Activated T-cell treated with anti-CD3 and anti-CD28 coated beads, Interleukin-2, amount 50 U/mL, for 24 hours (primary cell): ENCODE results near the gene RELCH.
"Not testable (repeated sequence)": the region's sequence is repeated elsewhere in the genome, so short reads cannot be mapped to it uniquely, and the experiment has no call there.

Experiments used
- DNase-seq: peaks from one replicate; pipeline ENCODE4 v3.0.0-alpha.2; 2020
- H3K27ac Mint-ChIP-seq: 2 replicates; pipeline ENCODE4 v1.8.0; 2020; ENCODE audit warnings: mild to moderate bottlenecking, mixed read lengths
- H3K27me3 Mint-ChIP-seq: 2 replicates; pipeline ENCODE4 v1.8.0; 2020; ENCODE audit warnings: mixed read lengths
- H3K36me3 Mint-ChIP-seq: 2 replicates; pipeline ENCODE4 v1.8.0; 2020; ENCODE audit warnings: low read depth, mixed read lengths
- H3K4me1 Mint-ChIP-seq: 2 replicates; pipeline ENCODE4 v1.8.0; 2020; ENCODE audit warnings: low read depth, mixed read lengths
- H3K4me3 Mint-ChIP-seq: 2 replicates; pipeline ENCODE4 v1.8.0; 2020; ENCODE audit warnings: mild to moderate bottlenecking, moderate library complexity, mixed read lengths
- H3K9me3 Mint-ChIP-seq: 2 replicates; pipeline ENCODE4 v1.8.0; 2020; ENCODE audit warnings: mixed read lengths

Gene RELCH, protein sequence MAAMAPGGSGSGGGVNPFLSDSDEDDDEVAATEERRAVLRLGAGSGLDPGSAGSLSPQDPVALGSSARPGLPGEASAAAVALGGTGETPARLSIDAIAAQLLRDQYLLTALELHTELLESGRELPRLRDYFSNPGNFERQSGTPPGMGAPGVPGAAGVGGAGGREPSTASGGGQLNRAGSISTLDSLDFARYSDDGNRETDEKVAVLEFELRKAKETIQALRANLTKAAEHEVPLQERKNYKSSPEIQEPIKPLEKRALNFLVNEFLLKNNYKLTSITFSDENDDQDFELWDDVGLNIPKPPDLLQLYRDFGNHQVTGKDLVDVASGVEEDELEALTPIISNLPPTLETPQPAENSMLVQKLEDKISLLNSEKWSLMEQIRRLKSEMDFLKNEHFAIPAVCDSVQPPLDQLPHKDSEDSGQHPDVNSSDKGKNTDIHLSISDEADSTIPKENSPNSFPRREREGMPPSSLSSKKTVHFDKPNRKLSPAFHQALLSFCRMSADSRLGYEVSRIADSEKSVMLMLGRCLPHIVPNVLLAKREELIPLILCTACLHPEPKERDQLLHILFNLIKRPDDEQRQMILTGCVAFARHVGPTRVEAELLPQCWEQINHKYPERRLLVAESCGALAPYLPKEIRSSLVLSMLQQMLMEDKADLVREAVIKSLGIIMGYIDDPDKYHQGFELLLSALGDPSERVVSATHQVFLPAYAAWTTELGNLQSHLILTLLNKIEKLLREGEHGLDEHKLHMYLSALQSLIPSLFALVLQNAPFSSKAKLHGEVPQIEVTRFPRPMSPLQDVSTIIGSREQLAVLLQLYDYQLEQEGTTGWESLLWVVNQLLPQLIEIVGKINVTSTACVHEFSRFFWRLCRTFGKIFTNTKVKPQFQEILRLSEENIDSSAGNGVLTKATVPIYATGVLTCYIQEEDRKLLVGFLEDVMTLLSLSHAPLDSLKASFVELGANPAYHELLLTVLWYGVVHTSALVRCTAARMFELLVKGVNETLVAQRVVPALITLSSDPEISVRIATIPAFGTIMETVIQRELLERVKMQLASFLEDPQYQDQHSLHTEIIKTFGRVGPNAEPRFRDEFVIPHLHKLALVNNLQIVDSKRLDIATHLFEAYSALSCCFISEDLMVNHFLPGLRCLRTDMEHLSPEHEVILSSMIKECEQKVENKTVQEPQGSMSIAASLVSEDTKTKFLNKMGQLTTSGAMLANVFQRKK

DNA sequence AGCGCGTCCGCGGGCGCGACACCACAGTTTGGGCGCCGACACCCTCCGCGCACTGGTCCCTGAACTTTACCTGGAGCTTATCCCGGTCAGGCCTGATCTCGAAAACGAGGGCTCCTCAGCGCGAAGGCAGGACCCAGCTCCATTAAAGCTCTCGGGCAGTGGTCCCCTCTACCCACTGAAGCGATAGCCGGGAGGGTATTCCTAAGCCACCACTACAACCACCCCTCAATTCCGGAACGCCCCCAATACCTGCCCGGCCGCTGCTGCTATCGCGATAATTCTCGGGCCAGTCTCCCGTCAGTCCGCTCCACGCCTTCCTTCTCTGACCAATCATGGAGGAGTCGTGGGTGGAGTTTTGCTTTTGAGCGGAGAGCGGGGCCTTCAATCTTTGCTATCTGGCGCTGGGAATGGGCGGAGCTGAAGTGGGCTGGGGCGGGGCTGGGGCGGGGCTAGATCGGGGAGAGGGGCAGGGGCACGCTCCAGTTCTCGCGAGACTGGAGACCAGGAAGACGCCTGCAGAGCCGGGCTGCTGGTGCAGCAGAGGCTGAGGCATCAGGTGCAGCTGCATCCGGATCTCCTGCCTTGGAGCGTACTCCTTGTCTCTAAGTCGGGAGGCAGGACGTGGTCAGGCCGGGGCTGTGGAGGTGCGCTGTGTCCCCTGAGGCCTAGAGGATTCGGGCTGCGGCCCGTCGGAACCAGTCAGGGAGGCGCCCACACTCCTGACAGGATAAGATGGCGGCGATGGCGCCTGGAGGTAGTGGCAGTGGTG lies at the start of gene RELCH, which contains the start of gene PIGN:
Gene RELCH (plus strand): TSS at position 482 of the 769 bp plus-strand sequence. CDS start 251 bp downstream, at position 733.
Gene PIGN (minus strand): TSS at position 283 of the 769 bp plus-strand sequence. CDS start 25,703 bp downstream, outside the sequence.
- peak within 1 kb of the TSS; percentile 99 for H3K27ac Mint-ChIP-seq
- no peaks in the 10 kb centered on the region for H3K27me3 Mint-ChIP-seq
- H3K9me3 Mint-ChIP-seq: no peaks in the 10 kb centered on the region
- peaks cover 57% of the 10 kb centered on the region for H3K4me1 Mint-ChIP-seq
- peaks cover 52% of the 10 kb centered on the region for H3K36me3 Mint-ChIP-seq
- peak within 1 kb of the TSS; percentile 100 for H3K4me3 Mint-ChIP-seq
- DNase-seq: peak; percentile 92

DNA sequence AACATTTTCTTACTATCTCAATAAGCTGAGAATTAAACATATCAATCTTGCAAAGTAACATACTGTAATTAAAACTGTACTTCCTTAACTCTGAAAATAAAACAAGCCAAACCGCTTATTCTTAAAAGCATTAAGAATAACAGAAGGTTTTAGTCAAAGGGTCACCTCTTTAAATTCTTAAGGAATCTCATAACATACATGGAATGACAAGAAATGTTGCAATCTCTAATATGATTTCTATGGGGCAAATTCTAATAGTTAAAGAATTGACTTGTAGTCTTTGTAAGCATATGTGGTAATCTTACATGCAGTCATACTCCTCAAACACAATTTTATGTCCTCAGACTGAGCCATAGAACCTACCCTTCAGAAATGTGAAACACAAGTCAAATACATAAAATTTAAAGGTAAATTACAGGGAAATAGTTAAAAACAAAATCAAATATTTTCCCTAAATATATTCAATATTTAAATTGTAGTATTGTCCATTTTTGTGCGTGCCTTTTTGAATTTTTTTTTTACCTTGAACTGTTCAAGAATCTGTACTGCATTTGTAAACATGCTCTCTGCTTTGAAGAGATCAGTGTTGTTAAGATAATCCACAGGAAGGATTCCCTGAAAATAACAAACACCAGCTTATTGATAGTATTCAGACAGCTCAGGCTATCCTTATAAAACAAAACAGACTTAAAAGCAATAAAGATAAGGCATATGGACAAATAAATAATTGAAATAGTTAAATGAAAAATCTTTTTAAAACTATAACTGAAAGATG lies 48.4 kb upstream of the RELCH start:
- no peak overlapping the region for H3K27ac Mint-ChIP-seq
- H3K27me3 Mint-ChIP-seq: no peaks in the 10 kb centered on the region
- no peak overlapping the region for H3K4me3 Mint-ChIP-seq

DNA sequence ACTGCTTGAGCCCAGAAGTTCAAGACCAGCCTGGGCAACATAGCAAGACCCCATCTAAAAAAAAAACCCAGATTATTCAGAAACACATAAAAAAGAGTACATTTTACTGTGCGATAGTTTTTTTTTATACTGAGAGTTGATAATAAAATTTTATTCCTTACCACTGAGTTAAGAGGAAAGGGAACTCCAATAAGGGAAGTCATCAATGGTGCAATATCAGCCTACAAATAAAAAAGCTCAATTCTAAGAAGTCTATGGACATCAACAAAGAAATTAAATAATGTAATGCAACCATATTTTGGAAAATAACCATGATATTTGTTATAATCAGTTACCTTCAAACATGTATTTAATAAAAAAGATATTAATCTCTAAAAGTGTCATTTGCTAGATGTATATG lies 46.8 kb upstream of the RELCH start:
- Mint-ChIP-seq H3K27ac (no peak overlapping the region), H3K27me3 (no peaks in the 10 kb centered on the region)

More for the DNA sequence above, 48.4 kb upstream of the RELCH start:
- no peaks in the 10 kb centered on the region for H3K4me1 Mint-ChIP-seq
- H3K36me3 Mint-ChIP-seq: peaks cover 32% of the 10 kb centered on the region
- no peaks in the 10 kb centered on the region for H3K9me3 Mint-ChIP-seq
- DNase-seq: no peak

DNA sequence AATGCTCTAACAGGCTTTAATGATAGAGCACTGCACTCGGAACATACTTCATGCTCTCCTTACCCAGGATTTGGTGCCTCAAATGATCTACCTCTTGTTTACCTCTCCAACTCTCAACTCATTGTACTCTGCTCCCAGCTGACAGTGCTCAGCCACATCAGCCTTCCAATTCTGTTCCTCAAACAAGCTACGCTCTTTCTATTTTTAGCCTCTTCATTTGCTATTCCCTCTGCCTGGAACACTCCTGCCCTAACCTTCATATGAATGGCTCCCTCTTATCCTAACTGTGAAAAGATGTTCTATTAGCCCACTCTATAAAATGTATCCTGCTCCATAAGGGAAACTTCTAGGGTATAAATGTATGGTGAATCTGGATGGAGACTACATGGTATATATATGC lies 42.7 kb upstream of the RELCH start:
- H3K4me1 Mint-ChIP-seq: no peaks in the 10 kb centered on the region
- H3K36me3 Mint-ChIP-seq: peaks cover 33% of the 10 kb centered on the region
- no peaks in the 10 kb centered on the region for H3K9me3 Mint-ChIP-seq
- no peak overlapping the region for H3K27ac Mint-ChIP-seq
- H3K4me3 Mint-ChIP-seq: no peak overlapping the region
- DNase-seq: no peak
- H3K27me3 Mint-ChIP-seq: no peaks in the 10 kb centered on the region

More for the DNA sequence above, 46.8 kb upstream of the RELCH start:
- DNase-seq: no peak
- no peaks in the 10 kb centered on the region for H3K9me3 Mint-ChIP-seq
- H3K4me3 Mint-ChIP-seq: no peak overlapping the region
- H3K4me1 Mint-ChIP-seq: no peaks in the 10 kb centered on the region
- H3K36me3 Mint-ChIP-seq: peaks cover 40% of the 10 kb centered on the region

DNA sequence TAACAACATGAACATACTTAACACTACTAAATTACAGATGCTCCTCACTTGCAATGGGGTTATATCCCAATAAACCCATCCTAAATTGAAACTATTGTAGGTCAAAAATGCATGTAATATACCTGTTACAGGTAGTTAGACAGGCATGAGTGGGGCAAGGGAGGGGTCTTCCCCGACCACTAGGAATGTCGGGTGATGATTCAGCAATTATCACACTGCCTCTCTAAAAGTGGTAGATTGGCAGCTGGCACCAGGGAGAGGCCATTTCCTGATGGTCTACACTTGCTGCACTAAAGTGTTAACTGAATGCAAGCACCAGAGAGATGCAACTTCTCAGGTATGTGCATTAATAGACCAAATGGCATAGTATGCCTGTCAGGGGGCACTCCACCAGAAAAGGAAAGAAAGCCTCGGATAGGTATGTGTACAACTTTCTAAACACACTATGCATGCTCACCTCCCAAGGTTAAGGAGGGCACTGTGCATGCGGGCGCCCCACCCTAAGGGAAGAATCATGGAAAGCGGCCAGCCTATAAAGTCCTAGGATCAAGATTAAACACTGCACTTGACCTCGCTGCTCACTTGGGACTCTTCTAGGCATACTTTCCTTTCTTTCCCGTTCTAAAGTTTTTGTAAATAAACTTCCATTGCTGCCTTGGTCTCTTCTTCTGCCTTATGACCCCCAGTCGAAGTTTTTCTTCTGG lies 35.8 kb upstream of the RELCH start:
- no peak for DNase-seq
- H3K4me3 Mint-ChIP-seq: no peak overlapping the region
- H3K27me3 Mint-ChIP-seq: no peaks in the 10 kb centered on the region
- H3K27ac Mint-ChIP-seq: no peak overlapping the region
- peaks cover 40% of the 10 kb centered on the region for H3K36me3 Mint-ChIP-seq
- H3K9me3 Mint-ChIP-seq: no peaks in the 10 kb centered on the region
- no peaks in the 10 kb centered on the region for H3K4me1 Mint-ChIP-seq

DNA sequence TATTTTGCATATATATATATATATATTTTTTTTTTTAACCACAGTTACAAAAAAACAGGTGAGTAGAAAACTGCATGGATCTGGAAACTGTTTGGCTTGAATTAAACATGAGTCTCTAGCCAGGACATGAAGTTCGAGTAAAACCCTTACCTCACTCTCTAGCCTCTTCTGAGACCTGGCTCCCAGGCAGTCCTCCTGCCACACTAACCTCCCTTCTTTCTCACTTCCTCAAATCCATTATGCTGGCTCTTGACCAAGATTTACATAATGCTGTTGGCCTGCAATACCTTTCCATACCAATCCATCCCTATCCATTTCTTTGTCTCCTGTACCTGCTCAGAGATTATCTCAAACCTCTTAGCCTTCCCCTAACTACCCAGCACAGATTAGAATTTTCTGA lies 34.2 kb upstream of the RELCH start:
- no peak overlapping the region for H3K27ac Mint-ChIP-seq
- no peaks in the 10 kb centered on the region for H3K4me1 Mint-ChIP-seq
- no peaks in the 10 kb centered on the region for H3K27me3 Mint-ChIP-seq
- no peak overlapping the region for H3K4me3 Mint-ChIP-seq
- H3K9me3 Mint-ChIP-seq: no peaks in the 10 kb centered on the region
- no peak for DNase-seq
- peaks cover 40% of the 10 kb centered on the region for H3K36me3 Mint-ChIP-seq

DNA sequence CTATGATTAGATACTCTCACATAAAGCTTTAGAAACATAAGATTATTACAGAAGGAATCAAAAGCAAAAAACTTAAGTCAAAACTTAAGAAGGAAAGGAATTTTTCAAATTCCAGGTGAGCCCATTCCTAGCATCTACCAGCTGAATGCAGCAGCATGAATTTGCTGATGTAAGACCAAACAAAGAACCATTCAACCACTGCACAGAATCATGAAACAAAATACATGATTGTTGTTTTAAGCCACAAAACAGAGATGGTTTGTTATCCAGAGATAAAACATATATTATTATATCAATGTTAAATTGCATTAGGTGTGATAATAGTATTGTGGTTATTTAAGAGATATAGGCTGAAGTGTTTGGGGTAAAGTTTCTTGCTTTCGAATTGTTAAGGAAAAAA lies 29.2 kb upstream of the RELCH start:
- Mint-ChIP-seq H3K27ac (no peak overlapping the region), H3K4me1 (peaks cover 2% of the 10 kb centered on the region), H3K4me3 (no peak overlapping the region), H3K9me3 (no peaks in the 10 kb centered on the region), H3K27me3 (no peaks in the 10 kb centered on the region), H3K36me3 (peaks cover 57% of the 10 kb centered on the region)
- no peak for DNase-seq

DNA sequence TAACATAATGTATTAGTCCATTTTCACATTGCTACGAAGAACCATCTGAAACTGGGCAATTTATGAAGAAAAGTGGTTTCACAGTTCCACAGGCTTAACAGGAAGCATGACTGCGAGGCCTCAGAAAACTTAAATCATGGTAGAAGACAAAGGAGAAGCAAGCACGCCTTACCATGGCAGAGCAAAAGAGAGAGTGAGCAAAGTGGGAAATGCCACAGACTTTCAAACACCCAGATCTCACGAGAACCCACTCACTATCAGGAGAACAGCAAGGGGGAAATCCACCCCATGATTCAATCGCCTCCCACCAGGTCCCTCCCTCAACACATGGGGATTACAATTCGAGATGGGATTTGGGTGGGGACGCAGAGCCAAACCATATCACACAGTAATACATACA lies 22.7 kb upstream of the RELCH start:
- no peak overlapping the region for H3K27ac Mint-ChIP-seq
- H3K9me3 Mint-ChIP-seq: peaks cover 2% of the 10 kb centered on the region
- peaks cover 33% of the 10 kb centered on the region for H3K36me3 Mint-ChIP-seq
- no peaks in the 10 kb centered on the region for H3K27me3 Mint-ChIP-seq
- no peak for DNase-seq
- peaks cover 12% of the 10 kb centered on the region for H3K4me1 Mint-ChIP-seq
- no peak overlapping the region for H3K4me3 Mint-ChIP-seq

DNA sequence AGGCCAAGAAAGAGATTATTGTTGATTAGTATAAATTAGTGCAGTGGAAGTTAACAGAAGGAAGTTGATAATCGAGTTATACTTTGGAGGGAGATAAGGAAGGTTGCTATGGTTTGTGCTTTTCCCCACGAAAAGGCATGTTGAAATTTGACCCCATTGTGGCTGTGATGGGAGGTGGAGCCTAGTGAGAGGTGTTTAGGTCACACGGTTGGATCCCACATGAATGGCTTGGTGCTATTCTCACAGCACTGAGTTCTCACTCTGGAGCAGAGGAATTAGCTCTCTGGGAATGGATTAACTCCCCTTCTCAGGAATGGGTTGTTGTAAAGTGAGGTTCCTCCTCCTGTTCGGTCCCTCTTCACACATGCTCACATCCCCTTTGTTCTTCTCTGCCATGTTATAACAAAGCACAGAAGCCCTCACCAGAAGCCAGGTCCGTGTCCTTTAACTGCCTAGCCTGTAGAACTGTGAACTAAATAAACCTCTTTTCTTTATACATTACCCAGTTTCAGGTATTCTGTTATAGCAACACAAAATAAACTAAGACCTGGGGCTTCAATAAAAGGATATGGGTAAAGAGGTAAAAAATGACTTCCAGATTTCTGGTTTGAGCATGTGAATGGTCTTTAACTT lies 22.1 kb upstream of the RELCH start:
- Mint-ChIP-seq H3K4me1 (peaks cover 12% of the 10 kb centered on the region), H3K4me3 (no peak overlapping the region), H3K9me3 (peaks cover 2% of the 10 kb centered on the region), H3K27me3 (no peaks in the 10 kb centered on the region), H3K36me3 (peaks cover 29% of the 10 kb centered on the region), H3K27ac (no peak overlapping the region)
- no peak for DNase-seq

DNA sequence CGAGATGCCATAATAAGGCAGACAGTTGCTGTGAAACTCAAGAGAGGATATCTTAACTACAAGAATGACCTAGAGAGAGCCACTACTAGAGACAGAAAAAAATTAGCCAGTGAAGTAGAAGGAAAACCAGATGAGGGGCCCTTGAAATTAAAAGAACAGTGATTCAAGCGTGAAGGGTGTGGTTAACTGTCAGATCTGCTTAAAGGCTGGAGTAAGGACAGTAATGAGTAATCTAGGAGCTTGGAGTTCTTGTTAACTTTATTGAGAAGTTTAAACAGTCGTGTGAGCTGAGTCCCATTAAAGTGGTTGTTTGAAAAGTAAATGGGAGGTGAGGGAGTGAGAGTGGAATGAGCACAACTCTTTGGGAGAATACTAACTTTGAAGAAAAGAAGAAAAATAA lies 21.5 kb upstream of the RELCH start:
- Mint-ChIP-seq H3K36me3 (peaks cover 28% of the 10 kb centered on the region), H3K4me3 (no peak overlapping the region), H3K27me3 (no peaks in the 10 kb centered on the region), H3K9me3 (peaks cover 2% of the 10 kb centered on the region), H3K4me1 (peaks cover 12% of the 10 kb centered on the region), H3K27ac (no peak overlapping the region)
- no peak for DNase-seq

DNA sequence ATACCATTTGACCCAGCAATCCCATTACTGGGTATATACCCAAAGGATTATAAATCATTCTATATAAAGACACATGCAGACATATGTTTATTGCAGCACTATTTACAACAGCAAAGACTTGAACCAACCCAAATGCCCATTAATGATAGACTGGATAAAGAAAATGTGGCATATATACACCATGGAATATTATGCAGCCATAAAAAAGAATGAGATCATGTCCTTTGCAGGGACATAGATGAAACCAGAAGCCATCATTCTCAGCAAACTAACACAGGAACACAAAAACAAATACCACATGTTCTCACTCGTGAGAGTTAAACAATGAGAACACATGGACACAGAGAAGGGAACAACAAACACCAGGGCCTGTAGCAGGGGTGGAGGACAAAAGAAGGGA lies 20.5 kb upstream of the RELCH start:
- not testable (repeated sequence) for H3K27ac Mint-ChIP-seq, DNase-seq, H3K4me3 Mint-ChIP-seq, H3K9me3 Mint-ChIP-seq, H3K27me3 Mint-ChIP-seq
- Mint-ChIP-seq H3K36me3 (peaks cover 22% of the 10 kb centered on the region), H3K4me1 (peaks cover 12% of the 10 kb centered on the region)

DNA sequence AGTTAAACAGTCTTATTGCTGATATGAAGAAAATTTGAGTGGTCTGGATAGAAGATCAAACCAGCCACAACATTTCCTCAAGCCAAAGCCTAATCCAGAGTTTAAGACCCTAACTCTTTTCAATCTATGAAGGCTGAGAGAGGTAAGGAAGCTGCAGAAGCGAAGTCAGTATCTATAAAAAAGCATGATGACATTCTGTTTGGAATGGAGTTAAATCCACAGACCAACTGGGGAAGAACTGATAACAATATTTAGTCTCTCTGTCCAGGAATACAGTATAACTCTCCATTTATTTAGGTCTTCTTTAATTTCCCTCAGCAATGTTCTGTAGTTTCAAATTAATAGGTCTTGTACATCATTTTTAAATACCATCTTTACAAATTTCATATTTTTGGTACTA lies 16.2 kb upstream of the RELCH start:
- H3K9me3 Mint-ChIP-seq: no peaks in the 10 kb centered on the region
- peaks cover 11% of the 10 kb centered on the region for H3K36me3 Mint-ChIP-seq
- no peak overlapping the region for H3K4me3 Mint-ChIP-seq
- peaks cover 7% of the 10 kb centered on the region for H3K4me1 Mint-ChIP-seq
- DNase-seq: no peak
- H3K27ac Mint-ChIP-seq: no peak overlapping the region
- H3K27me3 Mint-ChIP-seq: no peaks in the 10 kb centered on the region
